ENCODE measurements around the gene DLX5. TPM values are rescaled to one million over a fixed set of nuclear protein-coding genes. Genes with fewer than 3 reads are reported as not detected.

The DLX5 gene
- total RNA-seq, 1 experiment from 2014 or later: 3.6 TPM

- Histone ChIP-seq H3K9me3 (replicated peaks) (no peaks in the 10 kb centered on the region), H3K4me1 (replicated peaks) (peaks cover 48% of the 10 kb centered on the region), H3K27ac (no peak overlapping the region), H3K27me3 (replicated peaks) (no peaks in the 10 kb centered on the region), H3K36me3 (peaks cover 17% of the 10 kb centered on the region; the same call in 1 of the 2 replicates), H3K4me3 (no peak overlapping the region)
- no peak for DNase-seq (ENCODE audit: low read depth in 1 of 2, low spot score in 2 of 2)
Measured at GRCh38 chr7:97014145-97014750, 10.4 kb downstream of the DLX5 start.

GRCh38 chr7:97013845-97014134 is 10.8 kb downstream of the DLX5 start:
- no peaks in the 10 kb centered on the region for H3K9me3 ChIP-seq (replicated peaks)
- H3K27me3 ChIP-seq (replicated peaks): no peaks in the 10 kb centered on the region

GRCh38 chr7:97013134-97013844 is 11.3 kb downstream of the DLX5 start:
- Histone ChIP-seq H3K27me3 (replicated peaks) (no peaks in the 10 kb centered on the region), H3K27ac (no peak overlapping the region), H3K36me3 (peaks cover 22% of the 10 kb centered on the region; the same call in 1 of the 2 replicates), H3K4me1 (replicated peaks) (peaks cover 42% of the 10 kb centered on the region), H3K9me3 (replicated peaks) (no peaks in the 10 kb centered on the region), H3K4me3 (no peak overlapping the region)
- DNase-seq (ENCODE audit: low read depth in 1 of 2, low spot score in 2 of 2): no peak

More at GRCh38 chr7:97013845-97014134, 10.8 kb downstream of the DLX5 start:
- Histone ChIP-seq H3K4me3 (no peak overlapping the region), H3K36me3 (peaks cover 22% of the 10 kb centered on the region; the same call in 1 of the 2 replicates), H3K27ac (no peak overlapping the region), H3K4me1 (replicated peaks) (peaks cover 43% of the 10 kb centered on the region)
- no peak for DNase-seq (ENCODE audit: low read depth in 1 of 2, low spot score in 2 of 2)

GRCh38 chr7:97012365-97013133 is 12.1 kb downstream of the DLX5 start:
- no peaks in the 10 kb centered on the region for H3K9me3 ChIP-seq (replicated peaks)
- DNase-seq (ENCODE audit: low read depth in 1 of 2, low spot score in 2 of 2): no peak
- H3K27me3 ChIP-seq (replicated peaks): no peaks in the 10 kb centered on the region
- no peak overlapping the region for H3K27ac ChIP-seq
- peaks cover 26% of the 10 kb centered on the region for H3K36me3 ChIP-seq
- H3K4me3 ChIP-seq: no peak overlapping the region
- peaks cover 35% of the 10 kb centered on the region for H3K4me1 ChIP-seq (replicated peaks)

GRCh38 chr7:97011536-97012364 is 12.9 kb downstream of the DLX5 start:
- no peak for DNase-seq (ENCODE audit: low read depth in 1 of 2, low spot score in 2 of 2)
- H3K9me3 ChIP-seq (replicated peaks): no peaks in the 10 kb centered on the region
- H3K27me3 ChIP-seq (replicated peaks): no peaks in the 10 kb centered on the region
- no peak overlapping the region for H3K27ac ChIP-seq
- peaks cover 34% of the 10 kb centered on the region for H3K4me1 ChIP-seq (replicated peaks)
- no peak overlapping the region for H3K4me3 ChIP-seq
- H3K36me3 ChIP-seq: peaks cover 32% of the 10 kb centered on the region

GRCh38 chr7:97011104-97011503 is 13.5 kb downstream of the DLX5 start:
- Histone ChIP-seq H3K4me1 (replicated peaks) (peaks cover 31% of the 10 kb centered on the region), H3K36me3 (peaks cover 32% of the 10 kb centered on the region), H3K27ac (no peak overlapping the region), H3K4me3 (no peak overlapping the region), H3K27me3 (replicated peaks) (no peaks in the 10 kb centered on the region), H3K9me3 (replicated peaks) (no peaks in the 10 kb centered on the region)
- DNase-seq (ENCODE audit: low read depth in 1 of 2, low spot score in 2 of 2): no peak

- H3K4me3 ChIP-seq: no peak overlapping the region
- H3K36me3 ChIP-seq: peaks cover 32% of the 10 kb centered on the region
- no peaks in the 10 kb centered on the region for H3K27me3 ChIP-seq (replicated peaks)
- no peaks in the 10 kb centered on the region for H3K9me3 ChIP-seq (replicated peaks)
- H3K4me1 ChIP-seq (replicated peaks): peaks cover 22% of the 10 kb centered on the region
- DNase-seq (ENCODE audit: low read depth in 1 of 2, low spot score in 2 of 2): no peak
- no peak overlapping the region for H3K27ac ChIP-seq
Measured at GRCh38 chr7:97009753-97010732, 14.6 kb downstream of the DLX5 start.

- no peak for DNase-seq (ENCODE audit: low read depth in 1 of 2, low spot score in 2 of 2)
- H3K9me3 ChIP-seq (replicated peaks): no peaks in the 10 kb centered on the region
- H3K4me1 ChIP-seq (replicated peaks): peaks cover 19% of the 10 kb centered on the region
- peaks cover 36% of the 10 kb centered on the region for H3K36me3 ChIP-seq
- no peak overlapping the region for H3K4me3 ChIP-seq
- H3K27ac ChIP-seq: no peak overlapping the region
- no peaks in the 10 kb centered on the region for H3K27me3 ChIP-seq (replicated peaks)
Measured at GRCh38 chr7:97008275-97008917, 16.2 kb downstream of the DLX5 start.

GRCh38 chr7:97007583-97007861 is 17.1 kb downstream of the DLX5 start:
- Histone ChIP-seq H3K9me3 (replicated peaks) (no peaks in the 10 kb centered on the region), H3K27ac (no peak overlapping the region), H3K27me3 (replicated peaks) (no peaks in the 10 kb centered on the region), H3K36me3 (peaks cover 36% of the 10 kb centered on the region), H3K4me3 (no peak overlapping the region; the same call in 1 of the 2 replicates), H3K4me1 (replicated peaks) (peaks cover 19% of the 10 kb centered on the region)
- no peak for DNase-seq (ENCODE audit: low read depth in 1 of 2, low spot score in 2 of 2)

GRCh38 chr7:97006816-97007582 is 17.6 kb downstream of the DLX5 start:
- Histone ChIP-seq H3K36me3 (peaks cover 36% of the 10 kb centered on the region), H3K27me3 (replicated peaks) (no peaks in the 10 kb centered on the region), H3K4me1 (replicated peaks) (peaks cover 19% of the 10 kb centered on the region), H3K4me3 (peak overlapping the region; percentile 76), H3K9me3 (replicated peaks) (no peaks in the 10 kb centered on the region), H3K27ac (peak overlapping the region; percentile 93)
- DNase-seq (ENCODE audit: low read depth in 1 of 2, low spot score in 2 of 2): no peak

GRCh38 chr7:97006055-97006815 is 18.4 kb downstream of the DLX5 start:
- Histone ChIP-seq H3K4me3 (peak overlapping the region; percentile 76), H3K9me3 (replicated peaks) (no peaks in the 10 kb centered on the region), H3K4me1 (replicated peaks) (peaks cover 19% of the 10 kb centered on the region), H3K27ac (peak overlapping the region; percentile 93), H3K27me3 (replicated peaks) (no peaks in the 10 kb centered on the region), H3K36me3 (peaks cover 36% of the 10 kb centered on the region)
- peak; percentile 76 to 83 for DNase-seq (ENCODE audit: low read depth in 1 of 2, low spot score in 2 of 2)

All from SJSA1 (cell line).